H9 (cell line): ENCODE measurements around the gene ACKR3. TPM values are rescaled to one million over a fixed set of nuclear protein-coding genes. Genes with fewer than 3 reads are reported as not detected.

ENCODE experiments used
- DNase-seq: peaks from one replicate; pipeline ENCODE4 v3.0.0-alpha.2; 2017
- H2AFZ ChIP-seq: one replicate; pipeline ENCODE4 v1.6.1; 2013; ENCODE audit warnings: mild to moderate bottlenecking, low read length, control low read depth, moderate library complexity
- H2AK5ac ChIP-seq: 2 replicates; pipeline ENCODE4 v1.6.1; 2013; ENCODE audit warnings: low read length, control low read depth, mixed read lengths; ENCODE audit not compliant: insufficient read length
- H2BK120ac ChIP-seq: one replicate; pipeline ENCODE4 v1.6.1; 2013; ENCODE audit warnings: low read depth, mild to moderate bottlenecking, low read length, control low read depth, inconsistent platforms; ENCODE audit not compliant: poor library complexity, severe bottlenecking
- H2BK12ac ChIP-seq: 2 replicates; pipeline ENCODE4 v1.6.1; 2013; ENCODE audit warnings: low read length, control low read depth, mixed read lengths, low read depth; ENCODE audit not compliant: insufficient read length
- H2BK15ac ChIP-seq: 2 replicates; pipeline ENCODE4 v1.6.1; 2013; ENCODE audit warnings: low read depth, low read length, control low read depth
- H2BK20ac ChIP-seq: one replicate; pipeline ENCODE4 v1.6.1; 2013; ENCODE audit warnings: low read depth, mild to moderate bottlenecking, low read length, control low read depth, inconsistent platforms; ENCODE audit not compliant: poor library complexity, severe bottlenecking
- H2BK5ac ChIP-seq: 2 replicates; pipeline ENCODE4 v1.6.1; 2013; ENCODE audit warnings: low read length, control low read depth, mixed read lengths; ENCODE audit not compliant: insufficient read length
- H3K14ac ChIP-seq: 2 replicates; pipeline ENCODE4 v1.6.1; 2013; ENCODE audit warnings: low read length, control low read depth; ENCODE audit not compliant: insufficient read depth
- H3K18ac ChIP-seq: 2 replicates; pipeline ENCODE4 v1.6.1; 2013; ENCODE audit warnings: low read depth, mild to moderate bottlenecking, mixed read lengths, low read length, control low read depth; ENCODE audit not compliant: insufficient read length
- H3K23ac ChIP-seq: 2 replicates; pipeline ENCODE4 v1.6.1; 2013; ENCODE audit warnings: low read length, control low read depth, mixed read lengths, low read depth; ENCODE audit not compliant: insufficient read length
- H3K23me2 ChIP-seq: 2 replicates; pipeline ENCODE4 v1.6.1; 2013; ENCODE audit warnings: low read depth, mild to moderate bottlenecking, mixed read lengths, low read length, control low read depth; ENCODE audit not compliant: insufficient read length, poor library complexity, severe bottlenecking
- H3K27ac ChIP-seq: 2 replicates; pipeline ENCODE4 v1.5.1; 2013; ENCODE audit warnings: low read length, control low read depth, mixed read lengths, low read depth; ENCODE audit not compliant: insufficient read length
- H3K27me3 ChIP-seq: 2 replicates; pipeline ENCODE4 v1.6.1; 2013; ENCODE audit warnings: low read length, control low read depth, inconsistent platforms; ENCODE audit not compliant: insufficient read depth
- H3K4ac ChIP-seq: 2 replicates; pipeline ENCODE4 v1.6.1; 2013; ENCODE audit warnings: low read depth, mild to moderate bottlenecking, control low read depth, inconsistent platforms, low read length, moderate library complexity
- H3K4me1 ChIP-seq: 2 replicates; pipeline ENCODE4 v1.6.1; 2013; ENCODE audit warnings: low read length, control low read depth, inconsistent platforms; ENCODE audit not compliant: insufficient read depth
- H3K4me2 ChIP-seq: 2 replicates; pipeline ENCODE4 v1.6.1; 2013; ENCODE audit warnings: low read length, control low read depth, mixed read lengths; ENCODE audit not compliant: insufficient read length, insufficient read depth
- H3K56ac ChIP-seq: 2 replicates; pipeline ENCODE4 v1.6.1; 2013; ENCODE audit warnings: low read depth, mild to moderate bottlenecking, mixed read lengths, low read length, control low read depth; ENCODE audit not compliant: insufficient read length
- H3K79me1 ChIP-seq: 2 replicates; pipeline ENCODE4 v1.6.1; 2013; ENCODE audit warnings: low read depth, mild to moderate bottlenecking, moderate library complexity, low read length, control low read depth, inconsistent platforms; ENCODE audit not compliant: insufficient read depth, poor library complexity, severe bottlenecking
- H3K79me2 ChIP-seq: 2 replicates; pipeline ENCODE4 v1.6.1; 2013; ENCODE audit warnings: low read length, control low read depth, inconsistent platforms; ENCODE audit not compliant: insufficient read depth
- H3K9ac ChIP-seq: 2 replicates; pipeline ENCODE4 v1.6.1; 2013; ENCODE audit warnings: low read length, control low read depth, mixed read lengths; ENCODE audit not compliant: insufficient read length; ENCODE audit errors: extremely low read depth
- H3K9me3 ChIP-seq: one replicate; pipeline ENCODE4 v1.6.1; 2013; ENCODE audit warnings: low read depth, low read length, inconsistent platforms; ENCODE audit not compliant: control insufficient read depth
- H3T11ph ChIP-seq: one replicate; pipeline ENCODE4 v1.6.1; 2013; ENCODE audit warnings: mild to moderate bottlenecking, low read length, control low read depth, inconsistent platforms
- H4K20me1 ChIP-seq: one replicate; pipeline ENCODE4 v1.6.1; 2013; ENCODE audit not compliant: control insufficient read depth, insufficient read length, insufficient read depth
- H4K5ac ChIP-seq: 2 replicates; pipeline ENCODE4 v1.6.1; 2013; ENCODE audit warnings: low read depth, mild to moderate bottlenecking, mixed read lengths, low read length, control low read depth; ENCODE audit not compliant: insufficient read length
- H4K8ac ChIP-seq: replicated peaks from 2 replicates; pipeline ENCODE4 v1.6.1; 2013; ENCODE audit warnings: low read length, control low read depth, mixed read lengths, low read depth; ENCODE audit not compliant: insufficient read length
- H4K91ac ChIP-seq: 2 replicates; pipeline ENCODE4 v1.6.1; 2013; ENCODE audit warnings: low read depth, mild to moderate bottlenecking, moderate library complexity, mixed read lengths, low read length, control low read depth; ENCODE audit not compliant: insufficient read length
- H3K27ac Mint-ChIP-seq, 3 experiments: 2 replicates in 2 of 3; 3 replicates in 1 of 3; pipeline ENCODE4 v1.8.0; 2020 to 2021; ENCODE audit warnings: mixed read lengths in 3 of 3, mild to moderate bottlenecking in 1 of 3, moderate library complexity in 1 of 3
- H3K27me3 Mint-ChIP-seq: 2 replicates; pipeline ENCODE4 v1.8.0; 2021; ENCODE audit warnings: low read depth, mild to moderate bottlenecking, moderate library complexity, mixed read lengths
- H3K36me3 Mint-ChIP-seq, 3 experiments: 2 replicates in 2 of 3; 3 replicates in 1 of 3; pipeline ENCODE4 v1.8.0; 2020 to 2021; ENCODE audit warnings: low read depth in 3 of 3, mixed read lengths in 3 of 3; ENCODE audit not compliant: insufficient read depth in 1 of 3
- H3K4me1 Mint-ChIP-seq, 2 experiments: 2 replicates each; pipeline ENCODE4 v1.8.0; 2020; ENCODE audit warnings: mixed read lengths in 2 of 2
- H3K4me3 Mint-ChIP-seq, 2 experiments: 2 replicates in 1 of 2; 3 replicates in 1 of 2; pipeline ENCODE4 v1.8.0; 2020 to 2021; ENCODE audit warnings: mild to moderate bottlenecking in 2 of 2, mixed read lengths in 2 of 2, moderate library complexity in 1 of 2
- H3K9me3 Mint-ChIP-seq, 2 experiments: 2 replicates in 1 of 2; 3 replicates in 1 of 2; pipeline ENCODE4 v1.8.0; 2020; ENCODE audit warnings: mild to moderate bottlenecking in 2 of 2, mixed read lengths in 2 of 2, moderate library complexity in 1 of 2
- WGBS: extraction: QIAGEN DNeasy Blood & Tissue Kit; methylation state at CpG from one replicate; pipeline ENCODE4 v1.1.7; 2013; ENCODE audit warnings: missing lambda C conversion rate, low lambda C conversion rate, mixed read lengths; ENCODE audit not compliant: insufficient read length; ENCODE audit errors: extremely low coverage; 5-methylcytosine and 5-hydroxymethylcytosine counted together
- total RNA-seq: library from RNA; stranded (reverse); gene quantifications from 2 replicates; pipeline ENCODE4 v1.2.1, GENCODE V29; 2021
- TF ChIP-seq, protein P1 (sequence below): fragments of 200-600 bp; sonication (generic); conservative IDR thresholded peaks from 3 replicates; pipeline ENCODE4 v1.8.0; 2021; ENCODE audit warnings: antibody characterized with exemption, mild to moderate bottlenecking

ACKR3 gene
- total RNA-seq, 1 experiment from 2014 or later = 0.44 TPM

DNA sequence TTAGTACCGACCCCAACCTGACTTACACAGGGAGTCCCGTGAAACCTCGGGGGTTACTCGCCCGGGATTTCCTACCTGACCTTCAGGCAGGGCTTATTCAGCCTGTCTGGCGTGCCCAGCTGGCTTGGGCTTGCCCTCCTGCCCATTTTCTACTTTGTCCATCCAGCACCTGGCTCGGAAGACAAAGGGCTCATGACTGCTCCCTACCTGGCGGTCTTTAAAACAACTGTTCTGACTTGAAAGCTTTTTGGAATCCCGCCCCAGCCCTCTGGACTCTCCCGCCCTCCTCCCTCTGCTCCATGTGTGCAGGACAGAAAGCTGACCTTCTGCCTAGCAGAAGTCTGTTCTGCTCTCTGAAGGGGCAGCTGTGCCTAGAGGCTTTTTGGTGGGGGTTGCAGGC, 43.1 kb downstream of the ACKR3 start:
- Histone ChIP-seq H3K23ac (no peak overlapping the region), H3K27me3 (no peaks in the 10 kb centered on the region), H3T11ph (no peak overlapping the region), H3K9me3 (no peaks in the 10 kb centered on the region), H2AFZ (no peak overlapping the region), H4K5ac (no peak overlapping the region), H3K79me1 (no peaks in the 10 kb centered on the region), H2BK20ac (no peak overlapping the region), H4K20me1 (no peaks in the 10 kb centered on the region), H2BK120ac (no peak overlapping the region), H4K91ac (no peak overlapping the region), H3K27ac (no peak overlapping the region), H3K4ac (no peak overlapping the region), H3K18ac (no peak overlapping the region), H3K23me2 (no peaks in the 10 kb centered on the region), H2BK5ac (no peak overlapping the region), H3K9ac (no peak overlapping the region), H2BK12ac (no peak overlapping the region), H4K8ac (no peak overlapping the region), H3K4me1 (no peaks in the 10 kb centered on the region), H3K56ac (no peak overlapping the region), H3K14ac (no peak overlapping the region), H2AK5ac (no peak overlapping the region), H3K79me2 (no peaks in the 10 kb centered on the region), H2BK15ac (no peak overlapping the region), H3K4me2 (no peak overlapping the region)
- H3K27me3 Mint-ChIP-seq = peaks cover 10% of the 10 kb centered on the region
- H3K27ac Mint-ChIP-seq = peak overlapping the region in 1 of 3 experiments; percentile 31; a peak in 1 of 7 replicates
- H3K4me1 Mint-ChIP-seq = peaks cover 2 to 5% of the 10 kb centered on the region in 2 experiments; a peak in 2 of 4 replicates
- H3K4me3 Mint-ChIP-seq = no peak overlapping the region
- TF ChIP-seq, protein P1, sequence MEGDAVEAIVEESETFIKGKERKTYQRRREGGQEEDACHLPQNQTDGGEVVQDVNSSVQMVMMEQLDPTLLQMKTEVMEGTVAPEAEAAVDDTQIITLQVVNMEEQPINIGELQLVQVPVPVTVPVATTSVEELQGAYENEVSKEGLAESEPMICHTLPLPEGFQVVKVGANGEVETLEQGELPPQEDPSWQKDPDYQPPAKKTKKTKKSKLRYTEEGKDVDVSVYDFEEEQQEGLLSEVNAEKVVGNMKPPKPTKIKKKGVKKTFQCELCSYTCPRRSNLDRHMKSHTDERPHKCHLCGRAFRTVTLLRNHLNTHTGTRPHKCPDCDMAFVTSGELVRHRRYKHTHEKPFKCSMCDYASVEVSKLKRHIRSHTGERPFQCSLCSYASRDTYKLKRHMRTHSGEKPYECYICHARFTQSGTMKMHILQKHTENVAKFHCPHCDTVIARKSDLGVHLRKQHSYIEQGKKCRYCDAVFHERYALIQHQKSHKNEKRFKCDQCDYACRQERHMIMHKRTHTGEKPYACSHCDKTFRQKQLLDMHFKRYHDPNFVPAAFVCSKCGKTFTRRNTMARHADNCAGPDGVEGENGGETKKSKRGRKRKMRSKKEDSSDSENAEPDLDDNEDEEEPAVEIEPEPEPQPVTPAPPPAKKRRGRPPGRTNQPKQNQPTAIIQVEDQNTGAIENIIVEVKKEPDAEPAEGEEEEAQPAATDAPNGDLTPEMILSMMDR = no peak; the same call in 2 of the 3 replicates
- WGBS = no CpG with 5 or more reads among the region's 10 CpGs
- no peaks in the 10 kb centered on the region for H3K9me3 Mint-ChIP-seq
- no peaks in the 10 kb centered on the region; a peak in 1 of 7 replicates for H3K36me3 Mint-ChIP-seq
- no peak for DNase-seq
